MM.1S (cell line): ENCODE results near the gene ZFAND2A.

Experiments
- CTCF ChIP-seq: fragments of 300-600 bp; sonication (generic); IDR thresholded peaks from 2 replicates; pipeline ENCODE4 v1.5.1; 2016; ENCODE audit warnings: antibody characterized with exemption, low read length, mixed read lengths
- EZH2 ChIP-seq: fragments of 300-600 bp; sonication (generic); optimal IDR thresholded peaks from 2 replicates; pipeline ENCODE3; 2017; ENCODE audit warnings: low read depth, mild to moderate bottlenecking, antibody characterized with exemption, low read length, mixed read lengths

DNA sequence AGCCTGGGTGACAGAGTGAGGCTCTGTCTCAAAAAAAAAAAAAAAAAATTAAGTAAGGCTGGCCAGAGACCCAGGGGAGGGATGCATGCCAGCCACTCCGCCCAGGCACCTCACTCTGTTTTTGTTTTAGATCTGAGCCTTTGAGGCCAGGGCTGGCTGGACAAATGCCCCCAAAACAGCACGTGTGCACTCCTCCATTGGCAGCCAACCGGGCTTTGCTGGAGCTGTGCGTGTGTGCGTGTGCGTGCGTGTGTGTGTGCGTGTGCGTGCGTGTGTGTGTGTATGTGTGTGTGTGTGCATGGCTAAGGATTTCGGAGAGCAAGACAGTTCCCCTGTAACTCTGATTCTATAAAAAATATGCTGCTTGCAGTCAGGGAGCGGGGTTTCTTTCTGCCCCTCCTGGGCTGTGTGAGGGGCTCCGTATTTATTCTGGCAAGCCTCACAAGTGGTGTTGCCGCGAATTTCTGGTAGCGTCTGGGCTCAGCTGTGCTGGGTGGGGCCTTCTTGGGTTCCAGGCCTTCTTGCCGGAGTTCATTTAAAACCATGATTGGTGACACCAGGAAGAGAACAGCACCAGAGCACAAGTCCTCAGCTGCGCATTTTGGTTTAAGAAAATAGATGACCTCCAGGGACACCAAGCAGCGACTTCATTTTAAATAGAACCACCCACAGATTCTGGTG, 44.6 kb upstream of the ZFAND2A start:
- TF ChIP-seq CTCF: no peak
- TF ChIP-seq EZH2: no peak
